GM21529 (cell line): ENCODE data around the gene GRIN2C.

Experiments
- ATAC-seq: cut with Tn5 transposase; IDR thresholded peaks from one replicate; pipeline ENCODE4 v1.9.1; 2021; ENCODE audit not compliant: unreplicated experiment

The GRIN2C gene

DNA sequence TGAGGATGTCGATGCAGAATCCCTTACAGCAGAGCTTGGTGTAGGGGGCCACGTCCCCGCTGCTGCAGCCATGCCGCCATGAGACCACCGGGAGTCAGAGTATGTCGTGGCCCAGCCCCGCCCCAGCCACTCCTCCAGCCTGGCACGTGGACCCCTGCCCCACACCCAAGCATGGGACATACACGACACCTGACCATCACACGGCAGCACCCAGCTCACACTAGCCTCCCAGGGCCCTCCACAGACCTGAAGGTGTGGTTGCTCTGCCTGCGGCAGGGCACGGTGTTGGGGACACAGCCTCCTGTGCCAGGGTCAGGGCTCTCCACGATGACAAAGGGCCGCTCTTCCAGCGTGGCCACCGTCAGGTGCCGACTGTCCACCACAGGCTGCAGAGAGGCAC, 9.4 kb downstream of the GRIN2C start:
- ATAC-seq, result no peak

DNA sequence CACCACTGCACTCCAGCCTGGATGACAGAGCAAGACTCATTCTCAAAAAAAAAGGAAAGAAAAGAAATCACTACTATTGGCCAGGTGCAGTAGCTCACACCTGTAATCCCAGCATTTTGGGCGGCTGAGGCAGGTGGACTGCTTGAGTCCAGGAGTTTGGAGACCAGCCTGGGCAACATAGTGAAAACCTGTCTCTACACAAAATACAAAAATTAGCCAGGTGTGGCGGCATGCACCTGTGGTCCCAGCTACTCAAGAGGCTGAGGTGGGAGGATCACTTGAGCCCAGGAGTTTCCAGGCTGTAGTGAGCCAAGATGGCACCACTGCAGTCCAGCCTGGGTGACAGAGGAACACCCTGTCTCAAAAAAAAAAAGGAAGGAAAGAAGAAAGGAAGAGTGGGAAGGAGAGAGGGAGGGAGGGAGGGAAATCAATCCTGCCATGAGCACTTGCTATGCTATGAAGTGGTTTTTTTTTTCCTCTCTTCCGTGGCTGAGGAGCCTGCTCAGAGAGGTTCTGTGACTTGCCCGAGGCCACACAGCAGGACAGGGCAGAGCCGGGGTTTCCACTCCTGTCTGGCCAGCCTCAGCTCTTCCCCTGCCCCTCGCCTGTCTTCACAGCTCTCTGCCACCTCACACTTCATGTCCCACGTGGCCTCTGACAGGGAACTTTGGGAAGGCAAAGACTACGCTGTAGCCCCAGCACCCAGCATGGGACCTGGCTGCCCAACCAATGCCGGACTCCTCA, 10.9 kb downstream of the GRIN2C start:
- no peak for ATAC-seq

DNA sequence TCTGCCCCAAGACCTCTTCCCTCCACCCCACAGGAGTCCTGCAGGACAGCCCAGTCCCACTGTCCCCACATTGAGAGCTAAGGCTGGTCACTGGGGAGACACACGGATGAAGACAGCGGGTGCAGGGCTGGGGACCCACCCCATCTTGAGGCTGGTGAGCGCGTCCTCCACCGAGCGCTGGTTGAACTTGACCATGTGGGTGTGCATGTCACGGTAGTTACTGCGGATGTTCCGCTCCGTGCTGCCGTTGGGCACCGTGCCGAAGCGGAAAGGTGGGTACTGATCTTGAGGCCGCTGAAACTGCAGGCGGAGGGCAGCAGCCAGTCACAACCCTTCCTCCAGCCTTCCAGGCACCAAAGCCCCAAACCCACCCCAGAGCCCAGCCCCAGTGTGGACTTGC, 13.1 kb downstream of the GRIN2C start:
- ATAC-seq, result no peak

- no peak for ATAC-seq
Observed at GRCh38 chr17:74843352-74843627, 16.4 kb downstream of the GRIN2C start.

DNA sequence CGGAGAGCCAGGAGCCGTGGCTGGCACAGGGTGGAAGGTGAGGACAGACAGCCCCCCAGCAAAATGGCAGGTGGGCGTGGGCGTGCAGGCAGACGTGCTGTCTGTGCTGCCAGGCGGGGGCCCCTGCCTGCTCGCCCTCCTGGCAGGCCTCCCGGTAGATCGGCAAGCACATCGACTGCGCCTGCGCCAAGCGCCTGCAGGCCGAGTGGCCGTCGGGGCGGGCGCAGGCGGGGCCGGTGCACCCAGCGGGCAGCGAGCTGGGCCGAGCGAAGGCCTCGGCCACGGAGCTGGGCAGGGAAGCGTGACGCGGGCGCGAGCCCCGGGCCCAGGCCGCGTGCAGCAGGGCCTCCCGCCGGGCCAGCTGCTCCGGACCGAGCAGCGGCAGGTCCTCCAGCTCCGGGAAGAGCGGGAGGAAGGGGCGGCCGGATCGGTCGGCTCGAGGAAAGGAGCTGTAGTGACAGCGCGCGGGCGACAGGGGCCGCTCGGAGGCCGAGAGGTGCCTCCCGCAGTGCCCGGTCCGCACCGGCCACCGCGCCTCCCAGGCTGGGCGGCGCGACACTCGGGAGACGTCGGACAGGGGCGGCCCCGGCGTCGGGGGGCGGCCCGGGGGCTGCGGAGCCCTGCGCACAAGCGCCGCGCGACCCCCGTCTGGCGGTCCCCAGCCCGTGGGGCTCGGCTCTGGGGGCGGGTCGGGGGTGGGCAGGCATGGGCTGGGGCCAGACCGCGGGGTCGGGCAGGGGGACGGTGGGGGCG, 16.9 kb downstream of the GRIN2C start:
- ATAC-seq, result no peak

GRCh38 chr17:74842146-74842598, 17.5 kb downstream of the GRIN2C start:
- no peak for ATAC-seq

GRCh38 chr17:74840989-74841666, 18.6 kb downstream of the GRIN2C start:
- ATAC-seq, result no peak

- ATAC-seq, result no peak
Observed at GRCh38 chr17:74839990-74840852, 19.5 kb downstream of the GRIN2C start.

DNA sequence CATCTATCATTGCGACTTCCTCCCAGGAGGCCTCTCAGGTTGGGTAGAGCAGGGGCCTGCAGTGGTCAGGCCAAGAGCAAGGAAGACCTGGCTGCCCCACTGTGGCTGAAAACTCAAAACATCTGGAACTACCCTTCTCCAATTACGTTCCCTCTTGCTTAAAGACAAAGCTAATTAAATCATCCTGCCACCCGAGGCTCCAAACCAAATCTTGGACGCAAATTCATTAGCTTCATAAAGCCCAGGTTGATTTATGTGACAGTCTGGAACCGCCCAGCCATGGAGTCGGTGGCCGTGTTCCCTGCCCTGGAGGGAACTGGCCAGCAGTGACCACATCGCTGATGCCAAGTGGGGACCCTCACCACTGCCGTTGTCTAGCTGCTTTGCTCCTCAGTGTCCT, 21.4 kb downstream of the GRIN2C start:
- ATAC-seq, result no peak

DNA sequence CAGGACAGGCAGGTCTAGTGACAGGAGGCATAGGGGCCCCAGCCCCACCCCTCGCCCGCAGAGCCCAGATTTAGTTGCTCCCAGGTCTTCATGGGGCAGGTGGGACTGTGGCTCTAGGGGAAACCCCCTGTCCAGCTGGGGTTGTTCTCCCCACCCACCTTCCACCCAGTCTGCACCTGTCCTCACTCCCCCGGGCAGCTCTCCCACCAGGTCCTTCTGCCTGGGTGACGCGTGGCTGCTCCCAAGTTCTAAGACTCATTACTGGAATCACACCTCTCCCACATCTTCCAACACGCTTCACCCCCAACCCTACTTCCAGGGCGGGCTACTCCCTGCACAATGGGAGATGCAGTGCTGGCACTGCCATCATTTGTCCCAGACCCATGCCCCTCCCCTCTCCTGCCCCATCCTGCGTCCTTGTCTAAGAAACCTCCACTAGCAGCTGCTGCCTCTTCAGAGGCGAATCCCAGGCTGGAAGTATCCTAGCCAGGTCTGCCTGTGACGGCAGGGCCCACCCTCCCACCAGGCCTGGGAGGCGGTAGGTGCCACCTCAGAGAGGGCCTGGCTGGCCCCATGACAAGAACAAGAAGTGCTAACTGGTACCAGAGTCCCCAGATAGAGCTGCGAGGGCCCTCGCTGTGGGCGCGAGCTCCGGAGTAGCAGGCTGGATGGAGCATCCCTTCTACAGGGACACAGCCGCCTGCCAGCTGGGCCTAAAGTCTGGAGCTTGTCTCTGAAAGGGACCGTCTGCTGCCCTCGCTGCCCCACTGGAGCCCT, 22.8 kb downstream of the GRIN2C start:
- ATAC-seq, result no peak

DNA sequence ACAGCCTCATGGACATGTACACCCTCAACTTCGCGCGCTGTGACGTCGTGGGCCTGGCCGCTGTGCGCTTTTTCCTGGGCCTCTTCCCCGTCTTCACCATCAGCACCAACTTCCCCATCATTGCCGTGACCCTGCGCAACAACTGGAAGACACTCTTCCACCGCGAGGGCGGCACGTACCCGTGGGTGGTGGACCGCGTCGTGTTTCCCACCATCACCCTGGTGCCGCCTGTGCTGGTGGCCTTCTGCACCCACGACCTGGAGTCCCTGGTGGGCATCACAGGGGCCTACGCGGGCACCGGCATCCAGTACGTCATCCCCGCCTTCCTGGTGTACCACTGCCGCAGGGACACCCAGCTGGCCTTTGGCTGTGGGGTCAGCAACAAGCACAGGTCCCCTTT, 23.5 kb downstream of the GRIN2C start:
- no peak for ATAC-seq

GRCh38 chr17:74833501-74834377, 25.9 kb downstream of the GRIN2C start:
- no peak for ATAC-seq

- ATAC-seq, result no peak
Observed at GRCh38 chr17:74832421-74832820, 27.3 kb downstream of the GRIN2C start.

DNA sequence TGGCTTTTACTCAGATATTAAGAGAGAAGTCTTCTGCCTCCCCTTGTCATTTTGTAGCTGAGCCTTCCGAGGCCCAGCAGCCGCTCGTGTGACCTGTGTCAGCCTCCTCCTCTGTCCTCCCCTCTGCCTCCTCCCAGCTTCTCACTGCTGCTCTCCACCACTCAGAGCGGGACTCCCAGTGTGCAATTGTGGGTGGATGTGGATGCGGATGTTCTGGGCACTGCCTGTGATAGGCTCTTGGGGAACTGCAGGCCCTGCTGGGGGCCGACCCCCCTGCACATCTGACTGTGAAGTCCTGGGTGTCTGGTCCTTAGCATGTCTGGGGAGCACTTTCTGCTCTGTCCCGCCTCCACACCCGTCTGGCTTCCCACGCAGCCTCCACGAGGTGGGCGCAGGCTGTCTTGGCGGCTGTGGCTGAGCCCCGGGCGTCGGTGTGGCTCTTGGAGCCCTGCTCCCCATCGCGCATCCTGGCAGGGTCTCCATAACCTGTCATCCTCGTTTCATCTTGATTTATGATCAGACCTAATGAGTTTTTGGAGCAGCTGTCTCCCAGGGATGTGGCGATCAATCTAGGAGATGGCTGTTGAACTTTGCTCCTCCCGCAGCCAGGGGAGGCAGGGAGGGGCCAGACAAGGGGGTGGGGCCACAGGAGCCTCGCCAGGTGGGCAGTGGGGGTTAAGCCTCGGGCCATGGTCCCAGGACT, 28.1 kb downstream of the GRIN2C start:
- no peak for ATAC-seq

GRCh38 chr17:74830861-74831260, 28.8 kb downstream of the GRIN2C start:
- ATAC-seq, result no peak

GRCh38 chr17:74827800-74828199, 31.9 kb downstream of the GRIN2C start:
- no peak for ATAC-seq

DNA sequence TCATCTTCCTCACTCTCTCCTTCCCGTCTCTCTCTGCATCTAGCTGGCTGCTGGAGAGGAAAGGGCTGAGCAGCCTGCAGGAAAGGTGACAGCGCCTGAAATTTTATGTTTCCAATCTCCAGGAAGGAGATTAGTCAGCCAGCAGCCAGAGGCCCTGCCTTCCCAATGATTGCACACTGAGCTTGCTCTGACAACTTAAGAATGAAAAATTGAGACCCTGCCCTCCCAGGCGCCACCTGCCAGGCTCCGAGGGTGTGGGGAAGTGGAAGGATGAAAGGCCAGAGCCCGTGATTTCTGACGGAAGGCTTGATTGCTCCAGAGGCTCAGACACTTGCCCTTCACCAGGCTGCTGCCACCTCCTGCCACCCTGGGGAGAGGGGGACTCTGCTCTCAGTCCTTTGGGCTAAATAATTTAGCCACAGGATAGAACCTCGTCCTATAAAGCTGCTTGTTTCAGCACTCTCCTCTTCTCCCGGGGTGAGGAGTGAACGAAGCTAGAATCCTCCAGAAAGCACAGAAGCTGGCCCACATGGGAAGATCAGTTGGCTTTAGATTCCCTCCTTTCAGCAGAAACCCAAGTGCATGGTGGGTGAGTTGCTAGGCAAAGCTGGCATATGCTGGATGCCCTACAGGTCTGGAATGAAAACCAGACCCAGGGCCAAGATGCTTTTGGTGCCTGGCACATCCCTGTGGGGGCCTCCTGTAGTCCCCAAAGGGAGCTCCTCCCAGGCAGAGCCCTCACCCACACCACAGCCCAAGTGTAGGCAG, 33.5 kb downstream of the GRIN2C start:
- ATAC-seq, result no peak

GRCh38 chr17:74824961-74825627, 34.6 kb downstream of the GRIN2C start:
- no peak for ATAC-seq
